Measurements from ENCODE around the gene SEPTIN11.

- TF ChIP-seq CTCF (IDR thresholded peaks at IDR 0.05) (no peak), POLR2A (IDR thresholded peaks at IDR 0.05) (no peak)
Measured at GRCh38 chr4:76926841-76927240, 22.7 kb upstream of the SEPTIN11 start.
